Transverse colon (tissue), 4 donors: ENCODE measurements around the gene PTGDR2. TPM values are rescaled to one million over a fixed set of nuclear protein-coding genes. Genes with fewer than 3 reads are reported as not detected.
A peak's percentile ranks its signal among the peaks of the same experiment; 100 is the strongest.

Experiments
- DNase-seq: peaks from one replicate; pipeline ENCODE4 v3.0.0-alpha.2; 2019
- H3K27ac ChIP-seq, 4 donors: fragments of 200-600 bp; sonication (generic); 2 replicates each; pipeline ENCODE4 v1.5.1; 2016 to 2018; ENCODE audit warnings: inconsistent platforms in 4 of 4
- H3K27me3 ChIP-seq: fragments of 200-600 bp; sonication (generic); 2 replicates; pipeline ENCODE4 v1.5.1; 2017; ENCODE audit warnings: inconsistent platforms
- H3K36me3 ChIP-seq, 4 donors: fragments of 200-600 bp; sonication (generic); 2 replicates each; pipeline ENCODE4 v1.5.1; 2017 to 2019; ENCODE audit warnings: inconsistent platforms in 4 of 4
- H3K4me1 ChIP-seq, 4 donors: fragments of 200-600 bp; sonication (generic); 2 replicates each; pipeline ENCODE4 v1.5.1; 2017 to 2020; ENCODE audit warnings: inconsistent platforms in 4 of 4
- H3K4me3 ChIP-seq, 4 donors: fragments of 200-600 bp; sonication (generic); 1 replicate in 1 of 4; 2 replicates in 3 of 4; pipeline versions ENCODE4 v1.5.1 to v1.6.1; 2017 to 2019; ENCODE audit warnings: inconsistent platforms in 4 of 4
- H3K9me3 ChIP-seq, 2 donors: fragments of 200-600 bp; sonication (generic); 2 replicates each; pipeline ENCODE4 v1.5.1; 2017 to 2019; ENCODE audit warnings: inconsistent platforms in 2 of 2
- EP300 ChIP-seq: sonication (generic); formaldehyde crosslinking; IDR thresholded peaks from one replicate; pipeline ENCODE4 v1.6.1; 2017; ENCODE audit warnings: antibody characterized with exemption, low read depth
- POLR2A ChIP-seq: fragments of 450-650 bp; IDR thresholded peaks from one replicate; pipeline ENCODE4 v1.6.1; 2016; ENCODE audit warnings: antibody characterized with exemption, mild to moderate bottlenecking, moderate library complexity
- POLR2AphosphoS5 ChIP-seq, 3 donors: sonication (generic); formaldehyde crosslinking; IDR thresholded peaks; one replicate each; pipeline ENCODE4 v1.6.1; 2016; ENCODE audit warnings: antibody characterized with exemption in 3 of 3
- WGBS, 2 donors: methylation state at CpG; one replicate each; pipeline ENCODE4 v1.1.5; 2018; ENCODE audit warnings: low coverage in 1 of 2; 5-methylcytosine and 5-hydroxymethylcytosine counted together
- in situ Hi-C, 4 donors: fragments of 200-750 bp; cut with MboI; loops; one replicate each; pipeline versions ENCODE4 v1.15.0 to v1.15.1; 2017; ENCODE audit warnings: low sequenced_read_pairs in 3 of 4, low pct_ligation_motif_present in 1 of 4, low pct_unique_long_range_greater_than_20kb in 1 of 4
- intact Hi-C: fragments of 100-400 bp; cut with DNase I; formaldehyde crosslinking; loops from one replicate; pipeline ENCODE4 v1.15.1; 2023; ENCODE audit warnings: low total_unique reads
- total RNA-seq, 4 donors: library from RNA; depleted of rRNA; stranded (reverse); fragments of >200 nt; gene quantifications; one replicate each; pipeline ENCODE4 v1.1.0, GENCODE V29; 2016
- TF ChIP-seq, protein P1 (sequence below), 5 experiments: fragments of 200-600 bp in 3 of 5; fragments of 450-650 bp in 2 of 5; sonication (generic) in 3 of 5; IDR thresholded peaks; 1 replicate in 2 of 5; 2 replicates in 3 of 5; pipeline ENCODE4 v1.5.1; 2016 to 2017; ENCODE audit warnings: antibody characterized with exemption in 5 of 5, inconsistent platforms in 3 of 5, mild to moderate bottlenecking in 2 of 5, moderate library complexity in 1 of 5

The PTGDR2 gene
- total RNA-seq, 4 donors from 2014 or later = 3.5 to 36.6 (median 4.5) TPM; not detected in 1

DNA sequence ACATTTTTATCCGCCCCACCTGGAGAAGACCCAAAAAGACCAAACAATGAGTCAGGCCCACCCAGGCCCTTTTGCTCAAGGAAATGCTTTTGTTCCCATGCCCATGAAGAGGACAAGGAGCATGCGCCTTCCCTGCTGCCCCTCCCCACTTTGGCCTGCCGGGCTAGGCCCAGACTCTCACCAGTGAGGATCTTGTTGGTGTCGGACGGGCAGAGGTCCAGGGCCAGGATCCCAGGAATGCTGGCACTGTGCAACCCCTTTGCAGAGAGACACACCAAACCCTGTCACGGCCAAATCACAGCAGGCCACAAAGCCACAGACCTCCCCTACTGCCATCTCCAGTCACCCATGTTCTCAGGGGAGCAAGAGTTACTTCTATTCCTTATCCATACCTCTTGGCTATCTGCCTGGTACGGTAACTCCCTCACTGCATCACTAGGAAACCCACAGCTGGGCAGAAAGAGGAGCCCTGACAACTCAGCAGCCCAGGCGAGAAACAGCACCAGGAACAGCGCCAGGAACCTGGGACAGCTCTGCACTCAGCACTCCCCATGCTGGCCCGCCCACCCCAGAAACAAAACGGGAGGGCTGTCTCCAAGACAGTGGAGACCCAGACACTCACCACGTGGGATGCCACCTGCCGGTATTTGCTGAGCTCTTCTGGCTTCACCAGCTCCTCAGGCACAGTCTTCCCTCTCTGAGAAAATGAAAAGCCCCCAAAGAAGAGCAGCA, 45.1 kb upstream of the PTGDR2 start:
- intact Hi-C loops = no loop called here
- in situ Hi-C loops = no loop called here
- no peak overlapping the region for H3K27ac ChIP-seq
- H3K4me3 ChIP-seq = no peak overlapping the region
- peaks cover 9 to 24% (median 17%) of the 10 kb centered on the region in 4 donors for H3K4me1 ChIP-seq
- H3K27me3 ChIP-seq = no peaks in the 10 kb centered on the region
- DNase-seq = no peak
- TF ChIP-seq, protein P1, sequence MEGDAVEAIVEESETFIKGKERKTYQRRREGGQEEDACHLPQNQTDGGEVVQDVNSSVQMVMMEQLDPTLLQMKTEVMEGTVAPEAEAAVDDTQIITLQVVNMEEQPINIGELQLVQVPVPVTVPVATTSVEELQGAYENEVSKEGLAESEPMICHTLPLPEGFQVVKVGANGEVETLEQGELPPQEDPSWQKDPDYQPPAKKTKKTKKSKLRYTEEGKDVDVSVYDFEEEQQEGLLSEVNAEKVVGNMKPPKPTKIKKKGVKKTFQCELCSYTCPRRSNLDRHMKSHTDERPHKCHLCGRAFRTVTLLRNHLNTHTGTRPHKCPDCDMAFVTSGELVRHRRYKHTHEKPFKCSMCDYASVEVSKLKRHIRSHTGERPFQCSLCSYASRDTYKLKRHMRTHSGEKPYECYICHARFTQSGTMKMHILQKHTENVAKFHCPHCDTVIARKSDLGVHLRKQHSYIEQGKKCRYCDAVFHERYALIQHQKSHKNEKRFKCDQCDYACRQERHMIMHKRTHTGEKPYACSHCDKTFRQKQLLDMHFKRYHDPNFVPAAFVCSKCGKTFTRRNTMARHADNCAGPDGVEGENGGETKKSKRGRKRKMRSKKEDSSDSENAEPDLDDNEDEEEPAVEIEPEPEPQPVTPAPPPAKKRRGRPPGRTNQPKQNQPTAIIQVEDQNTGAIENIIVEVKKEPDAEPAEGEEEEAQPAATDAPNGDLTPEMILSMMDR (IDR thresholded peaks at IDR 0.05) = no peak
- TF ChIP-seq POLR2A (no peak), POLR2AphosphoS5 (IDR thresholded peaks at IDR 0.05) (no peak), EP300 (no peak)
- no peaks in the 10 kb centered on the region for H3K9me3 ChIP-seq
- WGBS, 2 donors = 60 to 84% methylated on average over 1 to 13 of the region's 13 CpGs
- peaks cover 0 to 54% (median 25%) of the 10 kb centered on the region in 4 donors for H3K36me3 ChIP-seq

DNA sequence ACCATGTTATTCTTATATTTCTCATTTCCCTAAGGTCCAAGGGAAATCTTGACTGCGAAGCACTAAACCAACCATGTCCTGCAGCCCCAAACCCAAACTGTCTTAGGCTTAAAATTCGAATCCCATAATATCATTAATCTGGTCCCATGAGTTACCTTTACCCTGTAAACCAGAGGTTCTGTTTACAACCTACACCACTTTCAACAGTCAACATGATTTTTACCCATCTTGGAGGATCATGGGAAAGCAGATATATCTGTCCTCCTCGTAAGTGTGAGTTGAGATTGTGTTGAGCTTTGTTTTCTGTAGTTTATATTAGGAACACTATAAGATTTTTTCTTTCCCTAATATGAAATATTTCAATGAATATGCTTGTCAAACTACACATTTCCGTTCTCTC, 44.2 kb upstream of the PTGDR2 start:
- TF ChIP-seq POLR2A (no peak), POLR2AphosphoS5 (IDR thresholded peaks at IDR 0.05) (no peak), EP300 (no peak)
- TF ChIP-seq, protein P1 (IDR thresholded peaks at IDR 0.05) = no peak
- Histone ChIP-seq H3K27ac (no peak overlapping the region), H3K9me3 (no peaks in the 10 kb centered on the region), H3K36me3 (peaks cover 0 to 62% (median 28%) of the 10 kb centered on the region in 4 donors), H3K4me3 (no peak overlapping the region), H3K4me1 (peaks cover 5 to 15% (median 11%) of the 10 kb centered on the region in 4 donors), H3K27me3 (no peaks in the 10 kb centered on the region)
- WGBS, 2 donors = 70 to 76% methylated on average over 4 of the region's 4 CpGs
- DNase-seq = no peak
- in situ Hi-C loops = loop anchor here (5.0 to 10.0 kb wide), 2 partner anchors 65 to 68 kb away; no protein-coding TSS in a partner anchor
- intact Hi-C loops = loop anchor here (5.0 kb wide), 1 partner anchor 68 kb away; no protein-coding TSS in a partner anchor

- Histone ChIP-seq H3K9me3 (no peaks in the 10 kb centered on the region), H3K27ac (no peak overlapping the region), H3K4me3 (no peak overlapping the region), H3K27me3 (no peaks in the 10 kb centered on the region), H3K4me1 (peaks cover 0 to 10% (median 4%) of the 10 kb centered on the region in 4 donors), H3K36me3 (peaks cover 0 to 65% (median 28%) of the 10 kb centered on the region in 4 donors)
- intact Hi-C loops = loop anchor here (5.0 kb wide), 1 partner anchor 67 kb away; no protein-coding TSS in a partner anchor
- no peak for TF ChIP-seq POLR2AphosphoS5 (IDR thresholded peaks at IDR 0.05)
- no peak for TF ChIP-seq POLR2A
- no peak for TF ChIP-seq EP300
- TF ChIP-seq, protein P1 (IDR thresholded peaks at IDR 0.05) = peak; percentile 89 to 97 (median 94)
- 26 to 58% methylated on average over 6 to 12 of the region's 12 CpGs for WGBS, 2 donors
- in situ Hi-C loops = loop anchor here (5.0 to 10.0 kb wide), 2 partner anchors 64 to 67 kb away; no protein-coding TSS in a partner anchor
- no peak for DNase-seq
Measured at GRCh38 chr11:60899046-60899936, 43.5 kb upstream of the PTGDR2 start.

DNA sequence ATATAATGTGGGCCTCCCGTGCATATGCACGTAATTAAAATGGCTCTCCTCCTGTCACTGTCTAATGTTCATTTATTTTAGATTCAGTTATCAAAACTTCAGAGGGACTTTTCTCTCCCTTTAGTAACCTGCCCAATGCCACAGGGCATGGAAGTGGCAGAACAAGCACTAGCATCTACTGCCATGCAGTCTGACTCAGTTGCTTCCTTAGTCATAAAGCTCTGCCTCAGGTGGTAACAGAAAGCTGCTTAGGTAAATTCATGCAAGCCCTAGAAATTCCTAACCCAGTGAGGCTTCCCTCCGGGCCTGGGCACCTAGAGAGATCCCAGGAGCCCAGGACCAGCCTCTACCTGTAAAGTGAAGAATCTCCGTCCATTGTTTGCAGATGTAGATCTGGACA, 41.7 kb upstream of the PTGDR2 start:
- Histone ChIP-seq H3K27ac (no peak overlapping the region), H3K9me3 (no peaks in the 10 kb centered on the region), H3K36me3 (peaks cover 0 to 73% (median 30%) of the 10 kb centered on the region in 4 donors), H3K4me1 (peaks cover 0 to 10% (median 0%) of the 10 kb centered on the region in 4 donors), H3K27me3 (no peaks in the 10 kb centered on the region), H3K4me3 (no peak overlapping the region)
- TF ChIP-seq EP300 (no peak), POLR2A (no peak), POLR2AphosphoS5 (IDR thresholded peaks at IDR 0.05) (no peak)
- TF ChIP-seq, protein P1 (IDR thresholded peaks at IDR 0.05) = no peak
- in situ Hi-C loops = loop anchor here (5.0 to 10.0 kb wide), 2 partner anchors 63 to 65 kb away; no protein-coding TSS in a partner anchor
- DNase-seq = no peak
- whole genome bisulfite sequencing, 2 donors = 95 to 97% methylated on average over 4 of the region's 4 CpGs
- intact Hi-C loops = loop anchor here (5.0 kb wide), 1 partner anchor 65 kb away; no protein-coding TSS in a partner anchor
